Effector CD4-positive, alpha-beta T cell (primary cell): ENCODE measurements around the gene DDX59.
A peak's percentile ranks its signal among the peaks of the same experiment; 100 is the strongest.

Experiments
- DNase-seq: peaks from one replicate; pipeline ENCODE4 v3.0.0-alpha.2; 2020
- total RNA-seq: gene quantifications from one replicate; lab custom pipeline; 2026; lab: John Stamatoyannopoulos, UW

Gene DDX59
- 22.1 reads per million, percentile 49 among the genes with 10 or more reads in this experiment for total RNA-seq

DNA sequence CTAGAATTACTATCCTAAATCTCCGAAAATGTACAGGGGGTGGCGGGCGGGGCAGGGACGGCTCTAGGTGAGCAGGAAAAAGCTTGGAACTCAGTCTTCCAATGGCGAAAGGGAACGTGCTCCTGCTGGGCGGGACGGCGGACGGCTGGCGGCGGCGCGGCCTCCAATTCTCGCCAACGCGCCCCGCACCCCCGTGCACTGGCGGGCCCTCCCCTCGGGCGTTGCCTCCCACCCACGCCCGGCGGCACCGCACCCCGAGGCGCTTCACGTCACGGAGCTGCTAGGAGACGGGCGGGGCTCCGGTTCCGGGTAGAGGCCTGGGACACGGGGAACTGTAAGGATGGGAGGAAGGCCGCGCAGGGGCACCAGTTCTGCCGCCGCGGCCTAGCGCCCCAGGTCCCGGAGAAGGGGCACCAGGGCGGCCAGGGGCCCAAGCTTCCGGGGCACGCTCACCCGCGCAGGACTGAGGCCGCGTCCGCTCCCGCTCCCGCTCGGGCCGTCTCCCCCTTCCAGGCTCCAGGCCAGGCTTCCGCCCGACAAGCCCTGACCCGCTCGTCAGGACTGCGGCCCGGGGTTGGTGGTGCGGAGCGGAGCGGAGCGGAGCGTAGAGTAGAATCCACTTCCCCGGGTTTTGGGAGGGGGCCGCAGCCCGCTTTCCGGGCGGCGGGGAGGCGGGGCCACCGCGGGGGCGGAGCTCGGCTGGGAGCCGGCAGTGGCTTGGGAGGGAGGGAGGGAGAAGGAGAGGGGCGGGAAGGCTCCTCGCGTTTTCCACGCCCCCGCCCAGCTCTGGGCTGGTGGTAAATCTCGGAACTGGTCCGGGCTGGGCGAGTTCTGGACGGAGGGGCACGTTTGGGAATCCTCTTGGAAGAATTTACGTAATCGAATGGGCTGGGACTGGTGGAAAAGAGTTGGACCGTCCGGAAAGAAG lies at the start of gene DDX59:
Gene DDX59 (minus strand): TSS at position 594 of the 928 bp plus-strand sequence. CDS start 3,167 bp downstream, outside the sequence.
- DNase-seq = peak; percentile 86

GRCh38 chr1:200714504-200715187 lies 44.9 kb upstream of the DDX59 start:
- no peak for DNase-seq

GRCh38 chr1:200710166-200710565 lies 40.5 kb upstream of the DDX59 start:
- DNase-seq = no peak

DNA sequence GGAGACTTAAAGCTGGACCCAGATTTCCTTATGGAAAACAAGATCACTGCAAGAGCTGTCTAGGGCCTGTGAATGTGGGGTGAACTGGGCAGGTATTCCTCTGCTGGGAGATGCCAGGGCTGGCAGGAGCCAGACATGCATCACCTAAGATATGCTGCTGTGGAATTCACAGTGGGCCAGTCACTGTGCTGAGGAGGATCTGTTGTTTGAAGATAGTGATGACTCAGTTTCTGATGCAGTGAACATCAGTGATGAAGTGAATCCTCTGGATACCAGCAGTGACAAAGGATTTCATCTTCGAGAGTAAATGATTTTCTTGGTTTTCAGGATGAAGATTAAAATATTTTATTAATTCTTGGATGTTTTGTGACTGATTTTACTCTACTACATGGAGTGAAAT lies 39.1 kb upstream of the DDX59 start:
- no peak for DNase-seq

GRCh38 chr1:200708161-200708560 lies 38.5 kb upstream of the DDX59 start:
- DNase-seq = no peak

DNA sequence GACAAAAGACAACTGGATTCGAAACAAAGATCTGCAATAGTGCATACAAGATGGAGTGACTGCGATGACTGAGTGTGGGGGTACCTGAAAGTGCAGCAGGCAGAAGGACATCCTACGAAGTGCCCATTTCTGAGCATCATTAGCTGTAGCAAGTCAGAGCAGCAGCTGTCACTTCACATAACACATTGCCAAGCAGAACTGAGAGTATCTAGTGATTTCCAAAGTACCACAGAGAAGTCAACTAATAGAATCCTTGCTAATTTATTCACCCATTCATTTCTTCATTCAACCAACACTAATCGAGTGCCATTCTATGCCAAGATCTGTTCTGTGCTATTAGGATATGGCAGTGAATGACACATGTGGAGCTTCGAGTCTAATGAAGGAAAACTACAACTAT lies 37.4 kb upstream of the DDX59 start:
- DNase-seq = no peak

DNA sequence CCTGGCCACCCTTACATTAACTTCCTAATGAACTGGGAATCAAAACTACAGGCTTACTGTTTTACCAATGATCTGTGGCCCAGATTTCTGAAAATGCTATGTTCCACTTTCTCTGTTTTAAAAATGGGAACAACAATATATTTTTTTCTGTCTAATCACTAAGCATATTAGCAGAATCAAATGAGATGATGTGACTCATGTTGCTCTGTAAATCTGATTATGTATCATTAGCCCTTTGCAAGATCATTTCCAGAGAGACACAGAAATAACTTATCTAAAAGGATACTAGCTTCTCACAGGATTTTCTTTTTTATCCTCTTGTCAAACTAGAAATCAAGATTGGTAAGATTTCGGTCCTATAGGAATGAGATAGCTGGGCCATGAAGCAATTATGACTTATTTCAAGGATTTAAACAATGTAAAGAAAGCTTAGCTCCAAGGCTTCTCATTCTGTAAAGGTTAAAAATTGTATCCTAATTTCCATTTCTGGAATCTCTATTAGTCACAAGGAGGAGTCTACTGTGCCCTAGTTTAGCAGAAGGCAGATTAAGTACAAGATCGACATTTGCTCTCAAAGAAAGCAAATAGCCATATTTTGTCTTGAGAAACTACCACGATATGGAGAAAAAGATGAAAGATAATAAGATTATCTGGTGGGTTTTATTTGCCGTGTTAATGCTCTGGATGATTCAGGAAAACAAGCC lies 36.6 kb upstream of the DDX59 start:
- no peak for DNase-seq

GRCh38 chr1:200704986-200705500 lies 35.3 kb upstream of the DDX59 start:
- no peak for DNase-seq

DNA sequence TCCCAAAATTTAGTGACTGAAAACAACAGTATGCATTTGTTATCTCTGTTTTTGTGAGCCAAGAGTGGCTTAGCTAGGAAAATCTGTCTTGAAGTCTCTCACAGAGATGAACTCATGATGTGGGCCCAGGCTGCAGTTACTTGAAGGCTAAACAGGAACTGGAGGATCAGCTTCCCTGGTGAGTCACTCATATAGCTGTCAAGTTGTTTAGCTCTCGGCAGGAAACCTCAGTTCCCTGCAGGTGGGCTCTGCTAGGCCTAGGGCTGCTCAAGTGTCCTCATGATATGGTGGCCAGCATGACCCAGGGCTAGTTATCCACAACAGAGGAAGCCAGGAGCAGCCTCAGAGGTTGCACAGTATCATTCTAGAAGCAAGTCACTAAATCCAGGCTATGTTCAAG lies 30.2 kb upstream of the DDX59 start:
- no peak for DNase-seq

DNA sequence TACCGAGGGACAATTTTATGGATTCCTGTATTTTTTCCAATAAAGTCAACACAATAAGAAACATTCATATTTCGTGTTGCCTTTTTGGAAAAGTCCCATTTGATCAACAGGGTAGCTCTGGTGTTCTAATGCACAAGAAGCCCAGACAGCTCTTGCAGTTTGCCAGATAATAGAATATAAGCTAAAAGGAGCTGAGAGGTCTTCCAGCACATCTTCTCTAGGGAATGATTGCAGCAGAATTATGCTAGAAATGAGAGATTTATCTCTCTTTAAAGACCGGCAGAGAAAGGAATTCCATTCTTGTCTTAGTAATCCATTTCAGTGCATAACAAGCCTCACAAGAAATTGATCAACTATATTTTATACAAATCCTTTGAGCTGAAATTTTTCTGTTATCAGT lies 25.0 kb upstream of the DDX59 start:
- DNase-seq = no peak

DNA sequence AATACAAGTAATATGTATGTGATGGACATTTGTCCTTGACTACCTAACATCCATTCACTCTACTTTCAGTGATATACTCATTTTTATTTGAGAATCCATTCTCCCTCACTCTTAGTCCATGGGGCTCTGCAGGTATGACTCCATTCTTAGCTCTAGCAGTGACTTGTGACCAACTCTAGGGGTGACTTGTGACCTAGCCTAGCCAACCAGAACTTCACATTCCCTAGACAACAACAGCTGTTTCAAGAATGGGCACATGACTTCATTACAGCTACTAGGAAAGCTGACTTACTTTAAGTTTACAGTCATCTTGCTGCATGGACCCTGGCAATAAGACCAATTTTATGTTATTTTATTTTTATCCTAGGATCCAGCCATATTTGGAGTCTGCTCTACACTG lies 23.6 kb upstream of the DDX59 start:
- no peak for DNase-seq

DNA sequence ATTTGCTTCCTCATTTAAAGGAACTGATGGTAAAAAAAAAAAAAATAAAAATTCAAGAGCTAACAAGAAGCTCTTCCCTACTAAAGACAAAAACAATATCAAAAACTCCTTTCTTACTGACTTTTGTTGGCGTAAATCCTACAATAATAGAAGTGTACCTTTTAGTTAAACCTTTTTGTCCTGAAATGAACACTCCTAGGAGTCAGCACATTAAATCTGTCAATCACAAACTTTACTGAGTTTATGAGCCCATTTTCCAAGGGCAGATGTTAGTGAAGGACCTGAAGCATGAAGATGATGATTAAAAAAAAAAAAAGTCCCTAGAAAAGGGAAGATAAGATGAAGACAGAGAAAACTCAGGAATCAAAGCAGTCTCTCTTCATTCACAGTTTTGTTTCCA lies 22.6 kb upstream of the DDX59 start:
- DNase-seq = no peak

DNA sequence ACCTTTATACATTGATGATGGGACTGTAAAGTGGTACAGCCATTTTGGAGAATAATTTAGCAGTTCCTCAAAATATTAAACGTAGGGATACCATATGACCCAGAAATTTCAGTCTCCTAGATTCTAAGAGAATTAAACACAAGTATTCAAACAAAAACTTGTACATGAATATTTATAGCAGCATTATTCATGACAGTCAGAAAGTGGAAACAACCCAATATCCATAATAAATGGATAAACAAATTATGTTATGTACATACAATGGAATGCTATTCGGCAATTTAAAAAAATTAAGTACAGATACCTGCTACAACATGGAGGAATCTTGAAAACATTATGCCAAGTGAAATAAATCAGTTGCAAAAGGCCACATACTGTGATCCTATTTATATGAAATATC lies 16.9 kb upstream of the DDX59 start:
- no peak for DNase-seq

DNA sequence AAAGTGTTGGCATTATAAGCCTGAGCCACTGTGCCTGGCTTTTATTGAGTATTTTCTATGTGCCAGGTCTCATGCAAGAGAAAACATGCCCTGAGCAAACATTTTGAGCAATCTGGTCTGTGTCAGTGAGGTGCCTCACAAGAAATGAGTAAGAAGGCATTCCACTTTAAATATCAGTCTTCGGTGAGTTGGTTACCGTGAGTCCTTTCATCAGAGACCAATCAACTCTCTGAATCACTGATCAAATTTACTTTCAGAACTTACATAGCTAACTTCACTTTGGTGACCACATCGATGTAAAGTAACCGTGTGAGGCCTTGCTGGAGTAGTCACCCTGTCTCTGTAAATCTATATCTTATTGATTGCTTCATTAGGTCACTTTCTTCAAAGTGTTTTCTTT lies 14.3 kb upstream of the DDX59 start:
- no peak for DNase-seq

- no peak for DNase-seq
These were observed 13.6 kb upstream of the DDX59 start for GRCh38 chr1:200683298-200683697.

GRCh38 chr1:200681231-200681630 lies 11.5 kb upstream of the DDX59 start:
- no peak for DNase-seq

GRCh38 chr1:200676829-200677228 lies 7.1 kb upstream of the DDX59 start:
- no peak for DNase-seq

GRCh38 chr1:200675588-200675852 lies 5.8 kb upstream of the DDX59 start:
- no peak for DNase-seq

- no peak for DNase-seq
These were observed 5.3 kb upstream of the DDX59 start for GRCh38 chr1:200674838-200675587.

DNA sequence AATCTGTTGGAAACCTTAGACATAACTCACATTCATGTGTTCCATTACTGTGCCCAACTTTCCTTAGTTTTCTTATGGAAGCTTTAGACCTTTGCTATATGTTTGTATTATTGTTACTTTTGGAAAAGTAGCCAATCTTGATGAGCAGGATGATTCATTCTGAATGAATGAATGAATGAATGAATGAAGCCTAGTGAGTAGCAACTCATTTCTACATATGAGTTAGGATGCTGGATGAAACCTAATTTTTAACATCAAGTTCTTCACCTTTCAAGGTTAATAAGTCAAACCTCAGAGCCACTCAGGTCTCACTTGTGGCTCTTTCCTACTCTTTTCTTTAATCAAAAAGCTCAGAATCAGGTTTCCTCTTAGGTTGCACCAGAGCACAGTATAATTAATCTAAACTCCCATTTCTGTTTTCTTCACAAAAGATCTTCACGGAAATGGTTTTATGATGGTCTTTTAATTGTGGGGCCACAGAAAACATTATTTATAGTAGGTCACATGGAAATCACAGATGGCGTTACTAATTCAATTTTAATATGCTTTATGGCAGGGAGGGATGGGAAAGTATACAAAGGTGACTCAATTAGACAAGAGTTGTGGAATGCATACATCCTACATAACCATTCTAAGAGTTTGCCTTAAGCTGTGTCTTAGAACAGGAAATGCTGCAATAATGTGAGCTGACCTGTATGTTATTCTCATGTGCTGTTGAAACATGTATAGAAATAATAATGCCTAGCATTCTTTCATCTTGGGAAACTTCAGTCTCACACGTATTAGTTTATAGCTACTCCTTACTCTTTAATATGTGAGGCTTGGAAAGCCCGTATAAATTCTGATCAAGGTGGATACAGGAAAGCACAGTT lies 4.5 kb upstream of the DDX59 start:
- no peak for DNase-seq

GRCh38 chr1:200671235-200671786 lies 1.6 kb upstream of the DDX59 start:
- DNase-seq = no peak
